Colonic mucosa (tissue), 4 donors: ENCODE measurements around the gene NLN. TPM values are rescaled to one million over a fixed set of nuclear protein-coding genes. Genes with fewer than 3 reads are reported as not detected.
"Not testable (repeated sequence)": the region's sequence is repeated elsewhere in the genome, so short reads cannot be mapped to it uniquely, and the experiment has no call there.

Experiments
- DNase-seq: peaks from one replicate; pipeline ENCODE4 v3.0.0-alpha.2; 2020
- H3K27ac ChIP-seq: fragments of 200-600 bp; one replicate; pipeline ENCODE4 v1.8.0; 2021
- H3K27me3 ChIP-seq: fragments of 200-600 bp; one replicate; pipeline ENCODE4 v1.8.0; 2021
- H3K36me3 ChIP-seq: fragments of 200-600 bp; one replicate; pipeline ENCODE4 v1.8.0; 2021
- H3K4me1 ChIP-seq: fragments of 200-600 bp; one replicate; pipeline ENCODE4 v1.8.0; 2021; ENCODE audit warnings: mild to moderate bottlenecking
- H3K4me3 ChIP-seq: fragments of 200-600 bp; one replicate; pipeline ENCODE4 v1.8.0; 2021
- H3K9ac ChIP-seq, 2 donors: one replicate each; pipeline ENCODE4 v1.7.0; 2013; ENCODE audit warnings: control low read depth in 2 of 2, low read depth in 2 of 2, low read length in 2 of 2
- H3K9me3 ChIP-seq: fragments of 200-600 bp; one replicate; pipeline ENCODE4 v1.8.0; 2021
- intact Hi-C: fragments of 100-400 bp; cut with DNase I; formaldehyde crosslinking; loops from one replicate; pipeline ENCODE4 v1.14.1; 2022
- total RNA-seq, 2 donors: library from RNA; stranded (reverse); fragmentation: NEBNext Ultra II Directional in 1 of 2; extraction: Animal tissue kit (Norgen Biotek cat#: 25700) in 1 of 2; gene quantifications; one replicate each; pipeline ENCODE4 v1.2.1, GENCODE V29; 2021
- TF ChIP-seq, protein P1 (sequence below): fragments of 200-600 bp; IDR thresholded peaks from one replicate; pipeline ENCODE4 v1.8.0; 2022; ENCODE audit warnings: antibody characterized with exemption, mild to moderate bottlenecking
- donor health status: healthy.
- donor health status: DM: no; HTN: no; CAD: no.
- donor health status: DM: no; HTN: no; CAD: no.

Gene NLN
- total RNA-seq, 2 donors from 2014 or later: 13.7 to 24.6 TPM

DNA sequence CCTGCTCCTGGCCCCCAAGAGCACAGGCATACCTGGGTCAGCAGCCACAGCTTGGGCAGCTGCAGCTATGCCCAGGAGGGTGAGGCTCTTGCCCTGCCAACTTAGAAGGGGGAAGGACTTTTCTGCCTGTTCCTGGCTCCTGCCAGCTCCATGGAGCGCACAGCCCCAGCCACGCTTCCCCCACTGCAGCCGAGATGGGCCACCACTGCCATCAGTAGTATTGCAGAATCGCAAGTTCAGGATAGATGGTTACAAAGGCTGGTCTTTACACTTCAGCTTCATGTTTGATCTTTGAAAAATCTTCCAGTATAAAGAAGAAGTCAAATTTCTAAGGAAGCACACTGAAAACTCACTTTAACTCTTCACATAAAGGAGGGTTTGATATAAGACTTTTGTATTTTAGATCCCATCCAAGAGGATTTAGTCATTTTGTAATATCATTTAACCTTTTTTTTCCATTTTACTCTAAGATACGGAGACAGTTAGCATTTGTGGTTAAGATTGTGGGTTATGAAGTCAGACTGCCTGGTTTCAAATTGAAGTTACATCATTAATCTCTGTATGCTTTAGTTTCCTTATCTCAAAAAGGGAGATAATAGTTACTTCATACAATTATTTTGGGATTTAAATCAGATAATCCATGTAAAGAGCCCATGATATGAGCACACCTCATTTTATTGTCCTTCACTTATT lies 81.8 kb downstream of the NLN start:
- H3K9ac ChIP-seq: no peak overlapping the region
- DNase-seq: no peak
- no peaks in the 10 kb centered on the region for H3K9me3 ChIP-seq
- H3K4me3 ChIP-seq: no peak overlapping the region
- intact Hi-C loops: no loop called here
- H3K4me1 ChIP-seq: no peaks in the 10 kb centered on the region
- TF ChIP-seq, protein P1, sequence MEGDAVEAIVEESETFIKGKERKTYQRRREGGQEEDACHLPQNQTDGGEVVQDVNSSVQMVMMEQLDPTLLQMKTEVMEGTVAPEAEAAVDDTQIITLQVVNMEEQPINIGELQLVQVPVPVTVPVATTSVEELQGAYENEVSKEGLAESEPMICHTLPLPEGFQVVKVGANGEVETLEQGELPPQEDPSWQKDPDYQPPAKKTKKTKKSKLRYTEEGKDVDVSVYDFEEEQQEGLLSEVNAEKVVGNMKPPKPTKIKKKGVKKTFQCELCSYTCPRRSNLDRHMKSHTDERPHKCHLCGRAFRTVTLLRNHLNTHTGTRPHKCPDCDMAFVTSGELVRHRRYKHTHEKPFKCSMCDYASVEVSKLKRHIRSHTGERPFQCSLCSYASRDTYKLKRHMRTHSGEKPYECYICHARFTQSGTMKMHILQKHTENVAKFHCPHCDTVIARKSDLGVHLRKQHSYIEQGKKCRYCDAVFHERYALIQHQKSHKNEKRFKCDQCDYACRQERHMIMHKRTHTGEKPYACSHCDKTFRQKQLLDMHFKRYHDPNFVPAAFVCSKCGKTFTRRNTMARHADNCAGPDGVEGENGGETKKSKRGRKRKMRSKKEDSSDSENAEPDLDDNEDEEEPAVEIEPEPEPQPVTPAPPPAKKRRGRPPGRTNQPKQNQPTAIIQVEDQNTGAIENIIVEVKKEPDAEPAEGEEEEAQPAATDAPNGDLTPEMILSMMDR: no peak
- H3K27ac ChIP-seq: no peak overlapping the region
- H3K36me3 ChIP-seq: no peaks in the 10 kb centered on the region
- H3K27me3 ChIP-seq: no peaks in the 10 kb centered on the region

DNA sequence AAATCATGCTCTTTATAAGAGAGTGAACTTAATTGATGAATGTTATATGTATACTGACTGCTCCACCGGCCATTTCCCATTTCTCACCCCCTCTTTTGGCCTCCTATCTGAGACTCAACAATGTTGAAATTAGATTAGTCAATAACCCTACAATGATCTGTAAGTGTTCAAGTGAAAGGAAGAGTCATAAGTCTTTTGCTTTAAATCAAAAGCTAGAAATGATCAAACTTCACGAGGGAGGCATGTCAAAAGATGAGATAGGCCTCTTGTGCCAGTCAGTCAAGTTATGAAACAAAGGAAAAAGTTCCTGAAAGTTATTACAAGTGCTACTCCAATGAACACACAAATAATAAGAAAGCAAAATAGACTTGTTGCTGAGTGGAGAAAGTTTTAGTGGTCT lies 83.1 kb downstream of the NLN start:
- TF ChIP-seq, protein P1: no peak
- H3K9me3 ChIP-seq: no peaks in the 10 kb centered on the region
- H3K9ac ChIP-seq: no peak overlapping the region
- no peaks in the 10 kb centered on the region for H3K36me3 ChIP-seq
- no peak for DNase-seq
- H3K27ac ChIP-seq: no peak overlapping the region
- intact Hi-C loops: no loop called here
- H3K4me3 ChIP-seq: no peak overlapping the region
- no peaks in the 10 kb centered on the region for H3K27me3 ChIP-seq
- no peaks in the 10 kb centered on the region for H3K4me1 ChIP-seq

- H3K36me3 ChIP-seq, H3K4me3 ChIP-seq, DNase-seq, H3K27ac ChIP-seq, intact Hi-C loops, H3K4me1 ChIP-seq, H3K9ac ChIP-seq, H3K9me3 ChIP-seq, H3K27me3 ChIP-seq: not testable (repeated sequence)
Measured at GRCh38 chr5:65807494-65807893, 85.5 kb downstream of the NLN start.

- Histone ChIP-seq H3K4me3 (no peak overlapping the region), H3K9me3 (no peaks in the 10 kb centered on the region), H3K27me3 (no peaks in the 10 kb centered on the region), H3K36me3 (no peaks in the 10 kb centered on the region), H3K27ac (no peak overlapping the region), H3K9ac (no peak overlapping the region), H3K4me1 (no peaks in the 10 kb centered on the region)
- DNase-seq: no peak
- TF ChIP-seq, protein P1: no peak
- intact Hi-C loops: no loop called here
Measured at GRCh38 chr5:65808251-65808741, 86.3 kb downstream of the NLN start.

DNA sequence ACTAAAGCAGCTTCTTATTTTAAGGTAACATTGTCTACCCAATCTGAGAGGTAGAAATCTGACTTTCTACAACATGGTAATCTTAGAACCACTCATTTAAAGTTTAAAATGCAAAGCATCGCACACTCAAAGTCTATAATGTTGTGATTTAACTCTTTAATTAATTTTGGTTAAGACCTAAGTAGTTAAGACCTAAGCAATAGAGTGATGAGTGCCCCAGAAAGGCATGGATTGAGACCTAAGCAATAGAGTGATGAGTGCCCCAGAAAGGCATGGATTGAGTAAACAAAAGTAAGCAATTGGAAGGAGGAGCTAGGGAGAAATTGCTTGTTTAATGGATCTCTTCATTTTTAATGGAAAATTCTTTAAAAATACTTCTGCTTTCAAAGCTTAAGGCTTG lies 86.8 kb downstream of the NLN start:
- TF ChIP-seq, protein P1: no peak
- Histone ChIP-seq H3K27ac (no peak overlapping the region), H3K27me3 (no peaks in the 10 kb centered on the region), H3K4me1 (no peaks in the 10 kb centered on the region), H3K9ac (no peak overlapping the region), H3K36me3 (no peaks in the 10 kb centered on the region), H3K9me3 (no peaks in the 10 kb centered on the region), H3K4me3 (no peak overlapping the region)
- DNase-seq: no peak
- intact Hi-C loops: no loop called here

GRCh38 chr5:65809817-65810531 lies 88.0 kb downstream of the NLN start:
- peak; percentile 85 for DNase-seq
- Histone ChIP-seq H3K4me3 (no peak overlapping the region), H3K27ac (peak overlapping the region; percentile 82), H3K36me3 (no peaks in the 10 kb centered on the region), H3K9me3 (no peaks in the 10 kb centered on the region), H3K27me3 (no peaks in the 10 kb centered on the region), H3K9ac (peak overlapping the region in 1 of 2 donors; percentile 36), H3K4me1 (no peaks in the 10 kb centered on the region)
- intact Hi-C loops: loop anchor here (10.0 kb wide), 1 partner anchor 115 kb away; the partner anchor contains the start of gene ERBIN
- TF ChIP-seq, protein P1: no peak
